Liver (tissue), 9 donors: Measurements from ENCODE around the gene PALMD. TPM values are rescaled to one million over a fixed set of nuclear protein-coding genes. Genes with fewer than 3 reads are reported as not detected.

Experiments
- DNase-seq: peaks from one replicate; pipeline ENCODE4 v3.0.0-alpha.2; 2017; ENCODE audit warnings: low spot score
- H3K27ac ChIP-seq, 2 donors: one replicate each; pipeline ENCODE4 v1.7.0; 2013; ENCODE audit warnings: inconsistent platforms in 2 of 2, low read length in 2 of 2, control low read depth in 1 of 2, low read depth in 1 of 2, mild to moderate bottlenecking in 1 of 2
- H3K27me3 ChIP-seq, 4 donors: one replicate each; pipeline versions ENCODE4 v1.6.1 to v1.7.0; 2013; ENCODE audit warnings: low read length in 3 of 4, inconsistent platforms in 1 of 4, mild to moderate bottlenecking in 1 of 4, moderate library complexity in 1 of 4; ENCODE audit not compliant: control insufficient read depth in 4 of 4, insufficient read depth in 4 of 4
- H3K36me3 ChIP-seq, 4 donors: one replicate each; pipeline versions ENCODE4 v1.6.1 to v1.7.0; 2013; ENCODE audit warnings: low read length in 3 of 4, mild to moderate bottlenecking in 3 of 4, low read depth in 1 of 4, moderate library complexity in 1 of 4; ENCODE audit not compliant: control insufficient read depth in 4 of 4, insufficient read depth in 3 of 4
- H3K4me1 ChIP-seq, 4 donors: one replicate each; pipeline versions ENCODE4 v1.6.1 to v1.7.0; 2013; ENCODE audit warnings: low read length in 3 of 4, mild to moderate bottlenecking in 3 of 4, moderate library complexity in 1 of 4; ENCODE audit not compliant: control insufficient read depth in 4 of 4, insufficient read depth in 4 of 4
- H3K4me3 ChIP-seq, 3 donors: one replicate each; pipeline versions ENCODE4 v1.6.1 to v1.7.0; 2013; ENCODE audit warnings: low read length in 3 of 3, control low read depth in 1 of 3, low read depth in 1 of 3, mild to moderate bottlenecking in 1 of 3
- H3K9ac ChIP-seq, 2 donors: one replicate each; pipeline ENCODE4 v1.7.0; 2013; ENCODE audit warnings: low read length in 2 of 2, mild to moderate bottlenecking in 2 of 2, moderate library complexity in 2 of 2, control low read depth in 1 of 2, low read depth in 1 of 2
- H3K9me3 ChIP-seq, 4 donors: one replicate each; pipeline versions ENCODE4 v1.6.1 to v1.7.0; 2013; ENCODE audit warnings: low read length in 3 of 4; ENCODE audit not compliant: control insufficient read depth in 4 of 4
- EGR1 ChIP-seq, 2 donors: IDR thresholded peaks; 2 replicates each; pipeline ENCODE4 v1.6.1; 2016 to 2018; ENCODE audit warnings: antibody characterized with exemption in 2 of 2, low read depth in 2 of 2
- FOXA1 ChIP-seq: IDR thresholded peaks from 2 replicates; pipeline ENCODE4 v1.6.1; 2016; ENCODE audit warnings: antibody characterized with exemption
- FOXA2 ChIP-seq: IDR thresholded peaks from 2 replicates; pipeline ENCODE4 v1.6.1; 2016; ENCODE audit warnings: antibody characterized with exemption
- GABPA ChIP-seq, 2 donors: IDR thresholded peaks in 1 of 2; conservative IDR thresholded peaks in 1 of 2; 2 replicates each; pipeline ENCODE4 v1.6.1; 2016; ENCODE audit warnings: antibody characterized with exemption in 2 of 2, mild to moderate bottlenecking in 1 of 2, moderate library complexity in 1 of 2
- HNF4A ChIP-seq, 2 donors: conservative IDR thresholded peaks; 2 replicates each; pipeline ENCODE4 v1.6.1; 2016; ENCODE audit warnings: antibody characterized with exemption in 2 of 2, mild to moderate bottlenecking in 2 of 2
- HNF4G ChIP-seq: IDR thresholded peaks from 2 replicates; pipeline ENCODE4 v1.6.1; 2016; ENCODE audit warnings: antibody characterized with exemption
- JUND ChIP-seq, 2 donors: IDR thresholded peaks; 2 replicates each; pipeline ENCODE4 v1.6.1; 2016; ENCODE audit warnings: antibody characterized with exemption in 2 of 2
- NR2F2 ChIP-seq: IDR thresholded peaks from 2 replicates; pipeline ENCODE4 v1.6.1; 2016; ENCODE audit warnings: antibody characterized with exemption
- RAD21 ChIP-seq, 2 donors: IDR thresholded peaks; 2 replicates each; pipeline ENCODE4 v1.6.1; 2016; ENCODE audit warnings: antibody characterized with exemption in 2 of 2, mild to moderate bottlenecking in 2 of 2
- RXRA ChIP-seq, 2 donors: IDR thresholded peaks; 2 replicates each; pipeline ENCODE4 v1.6.1; 2017 to 2018; ENCODE audit warnings: antibody characterized with exemption in 2 of 2, mild to moderate bottlenecking in 1 of 2
- SP1 ChIP-seq: IDR thresholded peaks from 2 replicates; pipeline ENCODE4 v1.6.1; 2018; ENCODE audit warnings: antibody characterized with exemption, mild to moderate bottlenecking
- TAF1 ChIP-seq: conservative IDR thresholded peaks from 2 replicates; pipeline ENCODE4 v1.6.1; 2016; ENCODE audit warnings: antibody characterized with exemption, mild to moderate bottlenecking
- YY1 ChIP-seq: IDR thresholded peaks from 2 replicates; pipeline ENCODE4 v1.6.1; 2016; ENCODE audit warnings: antibody characterized with exemption, mild to moderate bottlenecking
- WGBS: extraction: QIAGEN DNeasy Blood & Tissue Kit; methylation state at CpG from one replicate; pipeline ENCODE4 v1.1.7; 2013; 5-methylcytosine and 5-hydroxymethylcytosine counted together
- polyA plus RNA-seq, 2 donors: library from polyadenylated mRNA; stranded (reverse) in 1 of 2; unstranded in 1 of 2; fragments of 200-250 nt in 1 of 2; fragments of >200 nt in 1 of 2; fragmentation: Nextera tagmentation in 1 of 2; extraction: Ambion mirVana in 1 of 2; gene quantifications; one replicate each; pipeline versions ENCODE4 v1.2.1 to v1.2.3, GENCODE V29; 2013 to 2015
- total RNA-seq, 2 donors: library from RNA; depleted of rRNA; stranded (reverse); fragments of >200 nt; gene quantifications; one replicate each; pipeline ENCODE4 v1.2.3, GENCODE V29; 2014
- TF ChIP-seq, protein P1 (sequence below): IDR thresholded peaks from 2 replicates; pipeline ENCODE4 v1.6.1; 2016; ENCODE audit warnings: antibody characterized with exemption, mild to moderate bottlenecking
- TF ChIP-seq, protein P2 (sequence below): fragments of 150-350 bp; IDR thresholded peaks from 2 replicates; pipeline ENCODE4 v1.5.1; 2017; ENCODE audit warnings: improper control_type of control experiment, low read depth, low read length; ENCODE audit not compliant: missing input control
- TF ChIP-seq, protein P3 (sequence below): IDR thresholded peaks from 2 replicates; pipeline ENCODE4 v1.6.1; 2016; ENCODE audit warnings: antibody characterized with exemption
- TF ChIP-seq, protein P4 (sequence below): IDR thresholded peaks from 2 replicates; pipeline ENCODE4 v1.6.1; 2016; ENCODE audit warnings: antibody characterized with exemption
- TF ChIP-seq, protein P5 (sequence below): IDR thresholded peaks from 2 replicates; pipeline ENCODE4 v1.6.1; 2016; ENCODE audit warnings: antibody characterized with exemption
- donor health status: healthy.
- donor health status: healthy.
- donor health status: healthy.
- donor health status: healthy.
- donor health status: healthy.

PALMD gene
- total and polyA plus RNA-seq, 4 donors = 9.7 to 24.0 (median 19.5) TPM

DNA sequence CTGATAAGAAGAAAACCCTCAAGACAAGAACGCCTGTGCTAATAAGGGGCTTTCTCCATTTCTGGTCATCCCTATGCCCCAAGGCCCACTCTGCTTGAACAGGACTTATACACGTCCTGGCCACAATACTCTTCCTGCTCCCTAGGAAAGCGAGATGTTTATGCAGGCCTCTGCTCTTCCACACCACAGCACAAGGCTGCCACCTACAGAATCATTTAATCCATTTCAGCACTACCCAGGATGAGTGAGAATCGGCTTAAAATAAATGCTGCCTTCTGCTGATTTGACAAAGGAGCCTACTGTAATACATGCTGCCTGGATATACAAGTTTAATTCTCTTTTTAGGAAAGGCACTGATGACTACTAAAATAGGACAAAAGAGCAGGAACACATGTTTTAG lies 91.1 kb downstream of the PALMD start:
- peaks cover 1 to 27% (median 23%) of the 10 kb centered on the region in 4 donors for H3K4me1 ChIP-seq
- TF ChIP-seq SP1 = no peak
- no peak for TF ChIP-seq NR2F2
- no peak for TF ChIP-seq HNF4G
- TF ChIP-seq EGR1 (IDR thresholded peaks at IDR 0.05; ENCODE audit: low read depth in 2 of 2) = no peak
- no peak for TF ChIP-seq GABPA (IDR thresholded peaks at IDR 0.05 in 1 of 2, conservative IDR thresholded peaks at IDR 0.05 in 1 of 2)
- no peak for TF ChIP-seq JUND (IDR thresholded peaks at IDR 0.05)
- no peak for TF ChIP-seq FOXA2
- TF ChIP-seq FOXA1 = no peak
- TF ChIP-seq, protein P1, sequence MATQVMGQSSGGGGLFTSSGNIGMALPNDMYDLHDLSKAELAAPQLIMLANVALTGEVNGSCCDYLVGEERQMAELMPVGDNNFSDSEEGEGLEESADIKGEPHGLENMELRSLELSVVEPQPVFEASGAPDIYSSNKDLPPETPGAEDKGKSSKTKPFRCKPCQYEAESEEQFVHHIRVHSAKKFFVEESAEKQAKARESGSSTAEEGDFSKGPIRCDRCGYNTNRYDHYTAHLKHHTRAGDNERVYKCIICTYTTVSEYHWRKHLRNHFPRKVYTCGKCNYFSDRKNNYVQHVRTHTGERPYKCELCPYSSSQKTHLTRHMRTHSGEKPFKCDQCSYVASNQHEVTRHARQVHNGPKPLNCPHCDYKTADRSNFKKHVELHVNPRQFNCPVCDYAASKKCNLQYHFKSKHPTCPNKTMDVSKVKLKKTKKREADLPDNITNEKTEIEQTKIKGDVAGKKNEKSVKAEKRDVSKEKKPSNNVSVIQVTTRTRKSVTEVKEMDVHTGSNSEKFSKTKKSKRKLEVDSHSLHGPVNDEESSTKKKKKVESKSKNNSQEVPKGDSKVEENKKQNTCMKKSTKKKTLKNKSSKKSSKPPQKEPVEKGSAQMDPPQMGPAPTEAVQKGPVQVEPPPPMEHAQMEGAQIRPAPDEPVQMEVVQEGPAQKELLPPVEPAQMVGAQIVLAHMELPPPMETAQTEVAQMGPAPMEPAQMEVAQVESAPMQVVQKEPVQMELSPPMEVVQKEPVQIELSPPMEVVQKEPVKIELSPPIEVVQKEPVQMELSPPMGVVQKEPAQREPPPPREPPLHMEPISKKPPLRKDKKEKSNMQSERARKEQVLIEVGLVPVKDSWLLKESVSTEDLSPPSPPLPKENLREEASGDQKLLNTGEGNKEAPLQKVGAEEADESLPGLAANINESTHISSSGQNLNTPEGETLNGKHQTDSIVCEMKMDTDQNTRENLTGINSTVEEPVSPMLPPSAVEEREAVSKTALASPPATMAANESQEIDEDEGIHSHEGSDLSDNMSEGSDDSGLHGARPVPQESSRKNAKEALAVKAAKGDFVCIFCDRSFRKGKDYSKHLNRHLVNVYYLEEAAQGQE = peak; percentile 40
- TF ChIP-seq, protein P2, sequence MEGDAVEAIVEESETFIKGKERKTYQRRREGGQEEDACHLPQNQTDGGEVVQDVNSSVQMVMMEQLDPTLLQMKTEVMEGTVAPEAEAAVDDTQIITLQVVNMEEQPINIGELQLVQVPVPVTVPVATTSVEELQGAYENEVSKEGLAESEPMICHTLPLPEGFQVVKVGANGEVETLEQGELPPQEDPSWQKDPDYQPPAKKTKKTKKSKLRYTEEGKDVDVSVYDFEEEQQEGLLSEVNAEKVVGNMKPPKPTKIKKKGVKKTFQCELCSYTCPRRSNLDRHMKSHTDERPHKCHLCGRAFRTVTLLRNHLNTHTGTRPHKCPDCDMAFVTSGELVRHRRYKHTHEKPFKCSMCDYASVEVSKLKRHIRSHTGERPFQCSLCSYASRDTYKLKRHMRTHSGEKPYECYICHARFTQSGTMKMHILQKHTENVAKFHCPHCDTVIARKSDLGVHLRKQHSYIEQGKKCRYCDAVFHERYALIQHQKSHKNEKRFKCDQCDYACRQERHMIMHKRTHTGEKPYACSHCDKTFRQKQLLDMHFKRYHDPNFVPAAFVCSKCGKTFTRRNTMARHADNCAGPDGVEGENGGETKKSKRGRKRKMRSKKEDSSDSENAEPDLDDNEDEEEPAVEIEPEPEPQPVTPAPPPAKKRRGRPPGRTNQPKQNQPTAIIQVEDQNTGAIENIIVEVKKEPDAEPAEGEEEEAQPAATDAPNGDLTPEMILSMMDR = peak; percentile 46
- TF ChIP-seq, protein P3, sequence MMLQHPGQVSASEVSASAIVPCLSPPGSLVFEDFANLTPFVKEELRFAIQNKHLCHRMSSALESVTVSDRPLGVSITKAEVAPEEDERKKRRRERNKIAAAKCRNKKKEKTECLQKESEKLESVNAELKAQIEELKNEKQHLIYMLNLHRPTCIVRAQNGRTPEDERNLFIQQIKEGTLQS = no peak
- TF ChIP-seq RAD21 (IDR thresholded peaks at IDR 0.05) = peak; percentile 81 to 85
- TF ChIP-seq RXRA (IDR thresholded peaks at IDR 0.05) = no peak
- no peak for TF ChIP-seq YY1
- TF ChIP-seq, protein P4, sequence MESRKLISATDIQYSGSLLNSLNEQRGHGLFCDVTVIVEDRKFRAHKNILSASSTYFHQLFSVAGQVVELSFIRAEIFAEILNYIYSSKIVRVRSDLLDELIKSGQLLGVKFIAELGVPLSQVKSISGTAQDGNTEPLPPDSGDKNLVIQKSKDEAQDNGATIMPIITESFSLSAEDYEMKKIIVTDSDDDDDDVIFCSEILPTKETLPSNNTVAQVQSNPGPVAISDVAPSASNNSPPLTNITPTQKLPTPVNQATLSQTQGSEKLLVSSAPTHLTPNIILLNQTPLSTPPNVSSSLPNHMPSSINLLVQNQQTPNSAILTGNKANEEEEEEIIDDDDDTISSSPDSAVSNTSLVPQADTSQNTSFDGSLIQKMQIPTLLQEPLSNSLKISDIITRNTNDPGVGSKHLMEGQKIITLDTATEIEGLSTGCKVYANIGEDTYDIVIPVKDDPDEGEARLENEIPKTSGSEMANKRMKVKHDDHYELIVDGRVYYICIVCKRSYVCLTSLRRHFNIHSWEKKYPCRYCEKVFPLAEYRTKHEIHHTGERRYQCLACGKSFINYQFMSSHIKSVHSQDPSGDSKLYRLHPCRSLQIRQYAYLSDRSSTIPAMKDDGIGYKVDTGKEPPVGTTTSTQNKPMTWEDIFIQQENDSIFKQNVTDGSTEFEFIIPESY = no peak
- TF ChIP-seq HNF4A (conservative IDR thresholded peaks at IDR 0.05) = no peak
- TF ChIP-seq, protein P5, sequence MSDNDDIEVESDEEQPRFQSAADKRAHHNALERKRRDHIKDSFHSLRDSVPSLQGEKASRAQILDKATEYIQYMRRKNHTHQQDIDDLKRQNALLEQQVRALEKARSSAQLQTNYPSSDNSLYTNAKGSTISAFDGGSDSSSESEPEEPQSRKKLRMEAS = no peak
- TF ChIP-seq TAF1 = no peak
- no peaks in the 10 kb centered on the region for H3K27me3 ChIP-seq
- 52% methylated on average over 4 of the region's 4 CpGs for WGBS
- H3K9ac ChIP-seq = no peak overlapping the region
- peaks cover 4 to 31% (median 17%) of the 10 kb centered on the region in 4 donors for H3K36me3 ChIP-seq
- no peaks in the 10 kb centered on the region for H3K9me3 ChIP-seq
- no peak overlapping the region for H3K27ac ChIP-seq
- no peak overlapping the region for H3K4me3 ChIP-seq
- DNase-seq = no peak
